HG03520 (cell line): ENCODE results near the gene GLS.
"Not testable (repeated sequence)": the region's sequence is repeated elsewhere in the genome, so short reads cannot be mapped to it uniquely, and the experiment has no call there.

Experiments
- ATAC-seq: cut with Tn5 transposase; IDR thresholded peaks from one replicate; pipeline ENCODE4 v1.9.1; 2021; ENCODE audit warnings: mild to moderate bottlenecking, moderate library complexity; ENCODE audit not compliant: unreplicated experiment

The GLS gene

GRCh38 chr2:190987938-190988337, 107.3 kb downstream of the GLS start:
- ATAC-seq: no peak

- ATAC-seq: no peak
Observed at GRCh38 chr2:190988910-190989309, 108.3 kb downstream of the GLS start.

- no peak for ATAC-seq
Observed at GRCh38 chr2:190990132-190990531, 109.5 kb downstream of the GLS start.

- no peak for ATAC-seq
Observed at GRCh38 chr2:190993292-190993643, 112.6 kb downstream of the GLS start.

- no peak for ATAC-seq
Observed at GRCh38 chr2:190994148-190994547, 113.5 kb downstream of the GLS start.

GRCh38 chr2:190995315-190995714, 114.7 kb downstream of the GLS start:
- ATAC-seq: not testable (repeated sequence)

- ATAC-seq: peak; percentile 45
Observed at GRCh38 chr2:190996338-190996946, 115.8 kb downstream of the GLS start.

- no peak for ATAC-seq
Observed at GRCh38 chr2:190996947-190997346, 116.3 kb downstream of the GLS start.

GRCh38 chr2:190997526-190998113, 117.0 kb downstream of the GLS start:
- ATAC-seq: no peak

- ATAC-seq: no peak
Observed at GRCh38 chr2:190999058-190999457, 118.4 kb downstream of the GLS start.

GRCh38 chr2:190999949-191000665, 119.5 kb downstream of the GLS start:
- no peak for ATAC-seq

GRCh38 chr2:191001032-191001431, 120.4 kb downstream of the GLS start:
- ATAC-seq: no peak

- no peak for ATAC-seq
Observed at GRCh38 chr2:191001624-191002023, 121.0 kb downstream of the GLS start.

GRCh38 chr2:191003405-191004309, 123.0 kb downstream of the GLS start:
- ATAC-seq: no peak

GRCh38 chr2:191006297-191006696, 125.7 kb downstream of the GLS start:
- no peak for ATAC-seq

GRCh38 chr2:191006997-191007783, 126.6 kb downstream of the GLS start:
- no peak for ATAC-seq

- ATAC-seq: no peak
Observed at GRCh38 chr2:191008286-191008685, 127.7 kb downstream of the GLS start.

- no peak for ATAC-seq
Observed at GRCh38 chr2:191009541-191010374, 129.1 kb downstream of the GLS start.
